Progenitor cell of endocrine pancreas (in vitro differentiated cells): ENCODE results near the gene KCNK3. TPM values are rescaled to one million over a fixed set of nuclear protein-coding genes. Genes with fewer than 3 reads are reported as not detected.

Experiments
- DNase-seq: peaks from one replicate; pipeline ENCODE4 v3.0.0; 2021; ENCODE audit warnings: low spot score; ENCODE audit not compliant: unreplicated experiment
- H3K27ac Mint-ChIP-seq: 2 replicates; pipeline ENCODE4 v1.8.0; 2021; ENCODE audit warnings: mild to moderate bottlenecking, moderate library complexity, mixed read lengths
- H3K27me3 Mint-ChIP-seq: 2 replicates; pipeline ENCODE4 v1.8.0; 2021; ENCODE audit warnings: mixed read lengths
- H3K36me3 Mint-ChIP-seq: 2 replicates; pipeline ENCODE4 v1.8.0; 2022; ENCODE audit warnings: mixed read lengths; ENCODE audit not compliant: insufficient read depth
- H3K4me1 Mint-ChIP-seq: 2 replicates; pipeline ENCODE4 v1.8.0; 2021; ENCODE audit warnings: low read depth, mixed read lengths
- H3K4me3 Mint-ChIP-seq: 2 replicates; pipeline ENCODE4 v1.8.0; 2021; ENCODE audit warnings: low read depth, mild to moderate bottlenecking, moderate library complexity, mixed read lengths
- H3K9me3 Mint-ChIP-seq: 2 replicates; pipeline ENCODE4 v1.8.0; 2021; ENCODE audit warnings: low read depth, mixed read lengths
- total RNA-seq: library from RNA; stranded (reverse); gene quantifications from 2 replicates; pipeline ENCODE4 v1.2.1, GENCODE V29; 2021
- TF ChIP-seq, protein P1 (sequence below): fragments of 200-600 bp; sonication (generic); IDR thresholded peaks from one replicate; pipeline ENCODE4 v1.5.0; 2021; ENCODE audit warnings: antibody characterized with exemption, mild to moderate bottlenecking; ENCODE audit not compliant: unreplicated experiment

The KCNK3 gene
- total RNA-seq, 1 donor from 2014 or later = 1.5 TPM

DNA sequence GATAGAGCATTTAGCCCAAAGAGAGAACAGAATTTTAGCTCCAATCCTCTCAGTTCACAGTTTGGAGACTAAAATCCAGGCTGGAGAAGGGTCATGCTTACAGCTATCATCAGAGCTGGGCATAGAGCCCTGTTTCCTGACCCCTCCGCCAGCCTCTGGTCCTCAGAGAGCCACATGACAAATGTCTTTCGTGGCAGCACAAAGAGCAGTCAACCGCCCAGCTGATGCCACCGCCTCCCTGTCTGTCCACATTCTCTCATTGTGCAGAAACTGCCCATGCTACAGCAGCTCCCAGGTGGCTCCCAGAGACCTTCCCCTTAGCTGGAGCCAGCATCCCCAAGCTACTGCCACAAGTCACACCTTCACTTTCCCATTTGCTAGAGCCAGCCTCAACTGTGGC lies 7.6 kb downstream of the KCNK3 start:
- H3K9me3 Mint-ChIP-seq = no peaks in the 10 kb centered on the region
- H3K4me1 Mint-ChIP-seq = no peaks in the 10 kb centered on the region
- no peak for DNase-seq
- TF ChIP-seq, protein P1, sequence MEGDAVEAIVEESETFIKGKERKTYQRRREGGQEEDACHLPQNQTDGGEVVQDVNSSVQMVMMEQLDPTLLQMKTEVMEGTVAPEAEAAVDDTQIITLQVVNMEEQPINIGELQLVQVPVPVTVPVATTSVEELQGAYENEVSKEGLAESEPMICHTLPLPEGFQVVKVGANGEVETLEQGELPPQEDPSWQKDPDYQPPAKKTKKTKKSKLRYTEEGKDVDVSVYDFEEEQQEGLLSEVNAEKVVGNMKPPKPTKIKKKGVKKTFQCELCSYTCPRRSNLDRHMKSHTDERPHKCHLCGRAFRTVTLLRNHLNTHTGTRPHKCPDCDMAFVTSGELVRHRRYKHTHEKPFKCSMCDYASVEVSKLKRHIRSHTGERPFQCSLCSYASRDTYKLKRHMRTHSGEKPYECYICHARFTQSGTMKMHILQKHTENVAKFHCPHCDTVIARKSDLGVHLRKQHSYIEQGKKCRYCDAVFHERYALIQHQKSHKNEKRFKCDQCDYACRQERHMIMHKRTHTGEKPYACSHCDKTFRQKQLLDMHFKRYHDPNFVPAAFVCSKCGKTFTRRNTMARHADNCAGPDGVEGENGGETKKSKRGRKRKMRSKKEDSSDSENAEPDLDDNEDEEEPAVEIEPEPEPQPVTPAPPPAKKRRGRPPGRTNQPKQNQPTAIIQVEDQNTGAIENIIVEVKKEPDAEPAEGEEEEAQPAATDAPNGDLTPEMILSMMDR = no peak
- H3K36me3 Mint-ChIP-seq = no peaks in the 10 kb centered on the region
- no peak overlapping the region for H3K4me3 Mint-ChIP-seq
- no peak overlapping the region for H3K27ac Mint-ChIP-seq
- H3K27me3 Mint-ChIP-seq = peaks cover 61% of the 10 kb centered on the region

DNA sequence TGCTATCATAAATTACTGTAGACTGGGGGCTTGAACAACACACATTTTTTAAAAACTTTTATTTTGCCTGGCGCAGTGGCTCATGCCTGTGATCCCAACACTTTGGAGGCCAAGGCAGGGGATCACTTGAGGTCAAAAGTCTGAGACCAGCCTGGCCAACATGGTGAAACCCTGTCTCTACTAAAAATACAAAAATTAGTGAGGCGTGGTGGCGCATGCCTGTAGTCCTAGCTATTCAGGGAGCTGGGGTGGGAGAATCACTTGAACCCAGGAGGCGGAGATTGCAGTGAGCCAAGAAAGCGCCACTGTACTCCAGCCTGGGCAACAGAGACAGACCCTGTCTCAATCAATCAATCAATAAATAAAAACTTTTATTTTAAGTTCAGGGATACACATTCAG lies 9.1 kb downstream of the KCNK3 start:
- Mint-ChIP-seq H3K9me3 (no peaks in the 10 kb centered on the region), H3K27me3 (peaks cover 46% of the 10 kb centered on the region), H3K4me1 (peaks cover under 1% of the 10 kb centered on the region), H3K4me3 (no peak overlapping the region), H3K27ac (no peak overlapping the region), H3K36me3 (no peaks in the 10 kb centered on the region)
- TF ChIP-seq, protein P1 = no peak
- DNase-seq = no peak

DNA sequence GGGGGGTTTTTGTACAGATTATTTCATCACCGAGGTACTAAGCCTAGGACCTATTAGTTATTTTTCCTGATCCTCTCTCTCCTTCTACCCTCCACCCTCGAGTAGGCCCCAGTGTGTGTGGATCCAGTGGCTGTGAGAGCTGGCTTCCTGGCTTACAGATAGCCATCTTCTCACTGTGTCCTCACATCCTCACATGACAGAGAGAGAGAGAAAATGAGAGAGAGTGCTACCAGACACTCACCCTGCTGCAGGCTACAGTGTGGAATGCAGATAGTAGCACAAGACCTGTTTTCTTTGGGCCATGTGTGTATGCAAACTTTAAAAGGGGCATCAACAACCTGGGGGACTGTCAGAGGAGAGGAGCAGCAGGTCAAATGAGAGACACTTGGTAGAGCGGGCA lies 9.5 kb downstream of the KCNK3 start:
- no peak for DNase-seq
- Mint-ChIP-seq H3K27ac (no peak overlapping the region), H3K4me1 (peaks cover 4% of the 10 kb centered on the region), H3K27me3 (peaks cover 45% of the 10 kb centered on the region), H3K36me3 (no peaks in the 10 kb centered on the region), H3K4me3 (no peak overlapping the region), H3K9me3 (no peaks in the 10 kb centered on the region)
- TF ChIP-seq, protein P1 = no peak

DNA sequence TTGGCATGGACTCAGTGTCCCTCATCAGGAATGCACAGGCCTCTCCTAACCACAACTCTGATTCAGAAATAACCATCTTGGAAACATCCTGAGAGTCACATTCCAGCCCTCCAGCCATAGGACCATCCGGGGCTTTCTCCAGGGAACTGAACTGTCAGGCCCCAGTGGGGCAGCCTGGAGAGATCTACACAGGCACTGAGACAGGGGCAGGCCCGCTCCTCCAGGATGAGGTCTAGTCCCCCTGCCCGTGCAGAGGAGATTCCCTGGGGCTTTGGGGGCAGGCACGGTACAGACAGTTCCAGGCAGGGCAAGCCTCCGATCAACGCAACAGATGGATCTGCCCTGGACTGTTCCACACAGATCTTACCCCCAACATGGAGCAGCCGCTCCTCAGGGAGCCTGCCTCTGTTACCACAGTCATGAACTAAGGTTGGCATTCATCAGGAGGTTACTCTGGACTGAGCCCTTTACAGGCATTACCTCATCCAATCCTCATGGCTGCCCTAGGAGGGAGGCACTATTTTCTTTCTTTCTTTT lies 12.0 kb downstream of the KCNK3 start:
- H3K4me1 Mint-ChIP-seq = peaks cover 13% of the 10 kb centered on the region
- DNase-seq = no peak
- H3K27me3 Mint-ChIP-seq = peaks cover 40% of the 10 kb centered on the region
- H3K4me3 Mint-ChIP-seq = no peak overlapping the region
- H3K27ac Mint-ChIP-seq = no peak overlapping the region
- H3K36me3 Mint-ChIP-seq = no peaks in the 10 kb centered on the region
- H3K9me3 Mint-ChIP-seq = no peaks in the 10 kb centered on the region
- TF ChIP-seq, protein P1 = no peak

DNA sequence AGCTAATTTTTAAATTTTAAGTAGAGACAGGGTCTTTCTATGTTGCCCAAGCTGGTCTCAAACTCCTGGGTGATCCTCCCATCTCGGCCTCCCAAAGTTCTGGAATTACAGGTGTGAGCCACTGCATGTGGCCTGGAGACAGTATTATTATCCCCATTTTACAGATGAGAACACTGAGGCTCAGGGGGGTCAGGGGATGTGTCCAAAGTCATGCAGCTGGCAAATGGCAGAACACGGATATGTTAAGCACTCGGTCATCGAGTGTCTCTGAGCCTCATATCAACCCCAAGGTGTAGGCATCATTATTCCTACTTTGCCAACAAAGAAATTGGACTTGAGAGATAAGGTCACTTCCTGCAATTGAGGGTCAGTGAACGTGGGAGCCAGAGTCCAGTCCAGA lies 12.6 kb downstream of the KCNK3 start:
- Mint-ChIP-seq H3K4me1 (peaks cover 15% of the 10 kb centered on the region), H3K9me3 (no peaks in the 10 kb centered on the region)

More for the DNA sequence above, 12.6 kb downstream of the KCNK3 start:
- TF ChIP-seq, protein P1 = no peak
- no peaks in the 10 kb centered on the region for H3K36me3 Mint-ChIP-seq
- DNase-seq = no peak
- H3K27ac Mint-ChIP-seq = no peak overlapping the region
- peaks cover 36% of the 10 kb centered on the region for H3K27me3 Mint-ChIP-seq
- H3K4me3 Mint-ChIP-seq = no peak overlapping the region
